HG03378 (cell line): Measurements from ENCODE around the gene GRM5.
"Not testable (repeated sequence)": the region's sequence is repeated elsewhere in the genome, so short reads cannot be mapped to it uniquely, and the experiment has no call there.

Experiments
- ATAC-seq: cut with Tn5 transposase; IDR thresholded peaks from one replicate; pipeline ENCODE4 v1.9.1; 2021; ENCODE audit warnings: mild to moderate bottlenecking, moderate library complexity; ENCODE audit not compliant: unreplicated experiment

The GRM5 gene

GRCh38 chr11:88978992-88979391 lies 86.8 kb downstream of the GRM5 start:
- ATAC-seq: not testable (repeated sequence)

DNA sequence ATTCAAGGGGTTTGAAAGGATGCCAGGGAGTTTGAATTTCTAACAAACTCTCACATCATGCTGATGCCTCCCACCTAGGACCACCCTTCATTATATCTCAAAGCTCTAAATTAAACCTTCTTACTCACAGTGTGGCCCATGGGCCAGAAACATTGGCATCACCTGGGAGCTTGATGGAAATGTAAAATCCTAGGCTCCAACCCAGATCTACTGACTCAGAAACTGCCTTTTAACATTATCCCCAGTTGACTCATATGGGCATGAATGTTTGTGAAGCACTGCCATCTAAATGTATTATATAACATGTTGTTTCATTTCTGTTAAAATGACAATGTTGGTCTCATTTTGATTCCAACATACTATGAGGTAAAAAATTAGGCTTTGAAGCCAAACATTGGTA lies 90.3 kb downstream of the GRM5 start:
- ATAC-seq: not testable (repeated sequence)

GRCh38 chr11:88972210-88972609 lies 93.6 kb downstream of the GRM5 start:
- ATAC-seq: no peak

- ATAC-seq: not testable (repeated sequence)
Observed at GRCh38 chr11:88961621-88962020, 104.2 kb downstream of the GRM5 start.

DNA sequence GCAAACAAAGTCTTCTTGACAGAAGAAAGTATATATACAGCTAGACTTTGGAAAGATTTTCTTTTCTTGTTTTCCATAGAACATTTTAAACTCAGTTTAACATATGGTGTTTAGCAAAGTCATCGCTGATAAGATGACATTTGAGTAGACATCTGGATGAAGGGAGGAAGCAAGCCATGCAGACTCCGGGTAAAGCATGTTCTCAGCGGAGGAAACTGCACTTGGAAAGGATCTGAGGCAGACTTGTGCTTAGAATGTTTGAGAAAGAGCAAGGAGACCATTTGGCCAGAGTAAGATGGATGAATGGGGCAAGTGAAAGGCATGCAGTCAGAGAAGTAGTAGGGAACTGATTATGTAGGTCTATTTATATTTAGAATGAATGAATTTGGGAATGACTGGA lies 105.9 kb downstream of the GRM5 start:
- ATAC-seq: not testable (repeated sequence)

GRCh38 chr11:88950975-88951374 lies 114.8 kb downstream of the GRM5 start:
- ATAC-seq: no peak

DNA sequence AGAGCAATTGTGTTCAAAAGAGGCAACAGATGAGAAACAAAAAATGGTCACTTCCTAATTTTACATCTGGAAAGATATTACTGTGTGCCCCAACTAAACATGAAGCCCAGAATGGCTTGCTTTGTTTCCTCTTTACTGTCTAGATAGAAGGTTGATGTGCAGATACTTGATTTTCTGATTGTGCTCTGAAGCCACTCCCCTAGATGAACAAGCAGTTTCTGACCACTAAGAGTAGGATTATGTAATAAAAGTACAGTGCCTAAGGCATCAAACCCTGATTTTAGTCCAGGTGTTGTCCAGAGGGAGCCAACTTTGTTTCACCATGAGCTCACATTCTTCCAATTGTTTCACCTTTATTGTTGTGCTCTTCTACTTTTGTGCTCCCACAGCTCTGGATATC lies 116.9 kb downstream of the GRM5 start:
- ATAC-seq: not testable (repeated sequence)

- ATAC-seq: not testable (repeated sequence)
Observed at GRCh38 chr11:88947843-88948572, 117.8 kb downstream of the GRM5 start.

GRCh38 chr11:88929665-88930064 lies 136.1 kb downstream of the GRM5 start:
- ATAC-seq: not testable (repeated sequence)

- ATAC-seq: not testable (repeated sequence)
Observed at GRCh38 chr11:88917065-88917464, 148.7 kb downstream of the GRM5 start.

GRCh38 chr11:88909500-88909899 lies 156.3 kb downstream of the GRM5 start:
- ATAC-seq: no peak

DNA sequence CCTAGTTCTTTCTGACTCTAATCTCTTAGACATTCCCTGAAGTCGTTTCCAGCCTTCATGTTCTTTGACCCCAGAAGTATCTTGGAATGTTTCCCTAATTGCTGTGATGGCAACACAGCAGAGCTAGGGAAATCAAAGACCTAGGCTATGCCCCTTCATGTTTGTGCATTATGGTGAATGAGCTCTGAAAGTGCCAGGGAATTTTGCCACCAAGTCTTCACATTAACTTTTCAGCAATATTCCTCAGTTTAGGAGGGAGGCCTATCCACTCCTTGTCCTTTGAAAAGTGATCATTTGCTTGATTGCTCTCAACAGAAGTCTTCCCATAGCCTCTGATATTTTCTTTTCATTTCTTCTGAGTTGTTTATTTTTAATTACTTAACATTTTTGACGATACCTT lies 164.3 kb downstream of the GRM5 start:
- ATAC-seq: not testable (repeated sequence)

DNA sequence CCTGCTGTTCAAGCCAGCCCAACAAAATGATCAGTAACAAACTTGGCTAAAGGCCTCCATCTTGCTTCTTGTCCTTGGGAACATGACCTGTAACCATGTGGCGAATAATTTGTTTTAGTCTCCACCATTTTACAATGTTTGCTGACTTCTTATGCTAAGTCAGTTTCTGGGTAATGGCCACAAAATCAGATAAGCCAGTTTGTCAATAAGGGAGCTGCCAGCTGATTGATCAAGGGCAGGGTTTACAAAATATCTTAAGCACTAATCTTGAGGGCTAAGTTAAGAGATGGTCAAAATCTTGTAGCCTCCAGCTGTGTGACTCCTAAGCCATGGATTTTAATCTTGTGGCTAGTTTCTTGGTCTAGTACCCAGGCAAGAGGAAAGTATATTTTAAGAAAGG lies 176.9 kb downstream of the GRM5 start:
- not testable (repeated sequence) for ATAC-seq

GRCh38 chr11:88886796-88887195 lies 179.0 kb downstream of the GRM5 start:
- peak; percentile 62 for ATAC-seq

DNA sequence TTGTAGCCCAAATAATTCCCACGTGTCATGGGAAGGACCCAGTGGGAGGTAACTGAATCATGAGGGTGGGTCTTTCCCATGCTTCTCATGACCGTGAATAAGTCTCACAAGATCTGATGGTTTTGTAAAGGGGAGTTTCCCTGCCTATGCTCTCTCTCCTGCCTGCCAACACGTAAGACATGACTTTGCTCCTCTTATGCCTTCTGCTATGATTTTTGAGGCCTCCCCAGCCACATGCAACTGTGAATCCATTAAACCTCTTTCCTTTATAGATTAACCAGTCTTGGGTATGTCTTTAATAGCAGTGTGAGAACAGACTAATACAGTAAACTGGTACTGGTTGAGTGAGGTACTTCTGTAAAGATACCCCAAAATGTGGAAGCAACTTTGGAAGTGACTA lies 183.0 kb downstream of the GRM5 start:
- ATAC-seq: not testable (repeated sequence)

- ATAC-seq: no peak
Observed at GRCh38 chr11:88861618-88862017, 204.2 kb downstream of the GRM5 start.

- ATAC-seq: not testable (repeated sequence)
Observed at GRCh38 chr11:88860431-88860830, 205.4 kb downstream of the GRM5 start.

- ATAC-seq: not testable (repeated sequence)
Observed at GRCh38 chr11:88853963-88854362, 211.8 kb downstream of the GRM5 start.

DNA sequence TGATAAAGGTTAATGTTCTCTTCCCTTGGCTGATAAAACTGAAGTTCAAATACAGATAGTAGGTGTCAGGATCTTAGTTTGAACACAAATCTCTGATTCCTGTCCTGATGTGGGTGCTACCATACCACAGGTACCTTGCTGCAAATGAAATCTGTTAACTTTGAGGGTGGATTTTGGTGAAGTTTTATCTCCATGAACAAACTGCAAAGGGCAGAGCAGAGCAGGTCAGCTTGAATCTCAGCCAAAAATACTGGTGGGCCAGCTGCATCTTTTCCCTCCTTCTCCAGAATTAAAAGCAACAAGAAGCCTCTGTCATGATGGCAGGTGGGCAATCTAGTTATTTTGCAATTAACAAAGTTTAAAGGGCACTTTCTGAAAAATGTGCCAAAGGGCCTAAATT lies 214.2 kb downstream of the GRM5 start:
- not testable (repeated sequence) for ATAC-seq

- ATAC-seq: not testable (repeated sequence)
Observed at GRCh38 chr11:88849773-88850172, 216.0 kb downstream of the GRM5 start.

- ATAC-seq: no peak
Observed at GRCh38 chr11:88849368-88849767, 216.4 kb downstream of the GRM5 start.

- not testable (repeated sequence) for ATAC-seq
Observed at GRCh38 chr11:88846266-88846665, 219.5 kb downstream of the GRM5 start.

- not testable (repeated sequence) for ATAC-seq
Observed at GRCh38 chr11:88844941-88845340, 220.8 kb downstream of the GRM5 start.
